GM19328 (cell line): ENCODE measurements around the gene NHS.

Source experiments
- ATAC-seq: cut with Tn5 transposase; IDR thresholded peaks from one replicate; pipeline ENCODE4 v1.9.1; 2021; ENCODE audit warnings: mild to moderate bottlenecking, moderate library complexity; ENCODE audit not compliant: unreplicated experiment

The NHS gene

GRCh38 chrX:17374619-17375366, at the start of gene NHS:
TSS of gene NHS (plus strand) at chrX:17375200. CDS start at chrX:17375758, 558 bp downstream.
- no peak for ATAC-seq

GRCh38 chrX:17328837-17329236, 46.2 kb upstream of the NHS start:
- no peak for ATAC-seq

- no peak for ATAC-seq
Measured at GRCh38 chrX:17336377-17336776, 38.6 kb upstream of the NHS start.

GRCh38 chrX:17355976-17356375, 19.0 kb upstream of the NHS start:
- no peak for ATAC-seq

- ATAC-seq = no peak
Measured at GRCh38 chrX:17359500-17359899, 15.5 kb upstream of the NHS start.

- no peak for ATAC-seq
Measured at GRCh38 chrX:17361620-17362019, 13.4 kb upstream of the NHS start.

- no peak for ATAC-seq
Measured at GRCh38 chrX:17368002-17368401, 7.0 kb upstream of the NHS start.

- ATAC-seq = no peak
Measured at GRCh38 chrX:17369309-17369708, 5.7 kb upstream of the NHS start.

GRCh38 chrX:17370191-17370590, 4.8 kb upstream of the NHS start:
- no peak for ATAC-seq

- no peak for ATAC-seq
Measured at GRCh38 chrX:17372052-17372451, 2.9 kb upstream of the NHS start.

- no peak for ATAC-seq
Measured at GRCh38 chrX:17373337-17373736, 1.7 kb upstream of the NHS start.

- ATAC-seq = no peak
Measured at GRCh38 chrX:17375367-17375636, 302 bp downstream of the NHS start.

GRCh38 chrX:17375637-17376430, 834 bp downstream of the NHS start:
- ATAC-seq = no peak

- no peak for ATAC-seq
Measured at GRCh38 chrX:17376431-17377077, 1.6 kb downstream of the NHS start.

GRCh38 chrX:17377091-17377717, 2.2 kb downstream of the NHS start:
- no peak for ATAC-seq

- ATAC-seq = no peak
Measured at GRCh38 chrX:17377795-17378194, 2.8 kb downstream of the NHS start.

- ATAC-seq = no peak
Measured at GRCh38 chrX:17380221-17380620, 5.2 kb downstream of the NHS start.

GRCh38 chrX:17390419-17390850, 15.4 kb downstream of the NHS start:
- no peak for ATAC-seq

- ATAC-seq = no peak
Measured at GRCh38 chrX:17395154-17395553, 20.2 kb downstream of the NHS start.

GRCh38 chrX:17397074-17397473, 22.1 kb downstream of the NHS start:
- no peak for ATAC-seq

GRCh38 chrX:17403189-17403691, 28.2 kb downstream of the NHS start:
- ATAC-seq = no peak
